Measurements from ENCODE around the gene PFKFB3.

GRCh38 chr10:6153845-6154244 lies 48.9 kb upstream of the PFKFB3 start:
- TF ChIP-seq CTCF (IDR thresholded peaks at IDR 0.05), result no peak
- no peak for TF ChIP-seq POLR2A (IDR thresholded peaks at IDR 0.05)
